Body of pancreas (tissue), 4 donors: ENCODE results near the gene CNOT1. TPM values are rescaled to one million over a fixed set of nuclear protein-coding genes. Genes with fewer than 3 reads are reported as not detected.
A peak's percentile ranks its signal among the peaks of the same experiment; 100 is the strongest.
"Not testable (repeated sequence)": the region's sequence is repeated elsewhere in the genome, so short reads cannot be mapped to it uniquely, and the experiment has no call there.

Experiments used
- ATAC-seq: fragments of 150-250 bp; one replicate; pipeline ENCODE4 v1.9.1; 2016
- DNase-seq, 4 donors: peaks; one replicate each; pipeline ENCODE4 v3.0.0-alpha.2; 2019
- H3K27ac ChIP-seq, 4 donors: fragments of 200-600 bp; sonication (generic); 1 replicate in 3 of 4; 2 replicates in 1 of 4; pipeline versions ENCODE4 v1.5.1 to v1.6.1; 2016 to 2019; ENCODE audit warnings: mild to moderate bottlenecking in 1 of 4, mixed read lengths in 1 of 4, moderate library complexity in 1 of 4
- H3K27me3 ChIP-seq, 2 donors: fragments of 200-600 bp; sonication (generic); one replicate each; pipeline ENCODE4 v1.6.0; 2016; ENCODE audit warnings: mild to moderate bottlenecking in 1 of 2
- H3K36me3 ChIP-seq, 2 donors: fragments of 200-600 bp; sonication (generic); replicated peaks in 1 of 2; 2 replicates each; pipeline ENCODE4 v1.5.1; 2016; ENCODE audit warnings: low read depth in 2 of 2; ENCODE audit not compliant: insufficient read depth in 1 of 2
- H3K4me1 ChIP-seq: fragments of 200-600 bp; sonication (generic); one replicate; pipeline ENCODE4 v1.6.0; 2016
- H3K4me3 ChIP-seq, 2 donors: fragments of 200-600 bp; sonication (generic); 1 replicate in 1 of 2; 2 replicates in 1 of 2; pipeline ENCODE4 v1.5.1; 2016 to 2019
- H3K9me3 ChIP-seq, 3 donors: fragments of 200-600 bp; sonication (generic); 1 replicate in 2 of 3; 2 replicates in 1 of 3; pipeline ENCODE4 v1.5.1; 2016
- CTCF ChIP-seq, 7 experiments: fragments of 450-650 bp in 4 of 7; fragments of 200-600 bp in 3 of 7; sonication (generic) in 3 of 7; IDR thresholded peaks; one replicate each; pipeline ENCODE4 v1.5.1; 2016 to 2019; ENCODE audit warnings: antibody characterized with exemption in 7 of 7
- POLR2A ChIP-seq, 3 donors: fragments of 450-650 bp; IDR thresholded peaks; one replicate each; pipeline ENCODE4 v1.6.1; 2016; ENCODE audit warnings: antibody characterized with exemption in 3 of 3, mild to moderate bottlenecking in 2 of 3
- WGBS, 2 donors: methylation state at CpG; one replicate each; pipeline ENCODE4 v1.1.5; 2017; 5-methylcytosine and 5-hydroxymethylcytosine counted together
- intact Hi-C: fragments of 100-400 bp; cut with DNase I; formaldehyde crosslinking; loops from one replicate; pipeline ENCODE4 v1.15.1; 2023
- total RNA-seq, 2 donors: library from RNA; depleted of rRNA; stranded (reverse); fragments of >200 nt; gene quantifications; one replicate each; pipeline ENCODE4 v1.1.0, GENCODE V29; 2016

Gene CNOT1
- total RNA-seq, 2 donors from 2014 or later: 56.8 to 63.9 TPM

DNA sequence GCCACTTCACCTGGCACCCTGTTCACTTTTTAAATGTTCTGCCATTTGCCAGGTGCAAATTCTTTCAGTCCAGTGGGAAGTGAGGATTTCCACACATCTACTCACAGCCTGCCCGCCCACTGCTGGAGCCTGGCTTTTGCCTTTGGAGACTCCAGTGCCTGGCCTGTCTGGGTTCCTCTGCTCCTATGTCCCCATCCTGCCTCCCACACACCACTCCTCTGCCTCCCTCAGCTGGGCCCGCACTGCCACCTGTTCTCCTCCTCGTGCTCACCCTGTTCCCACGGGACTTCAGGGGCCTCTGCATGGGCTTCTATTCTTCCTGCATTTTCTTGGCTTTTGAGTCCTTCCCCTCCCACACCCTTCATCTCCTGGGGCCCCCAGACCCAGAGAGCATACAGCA lies 137.6 kb downstream of the CNOT1 start:
- Histone ChIP-seq H3K4me1 (peaks cover 7% of the 10 kb centered on the region), H3K27me3 (no peaks in the 10 kb centered on the region), H3K4me3 (no peak overlapping the region), H3K27ac (no peak overlapping the region), H3K36me3 (no peaks in the 10 kb centered on the region), H3K9me3 (no peaks in the 10 kb centered on the region)
- 58 to 71% methylated on average over 3 to 4 of the region's 4 CpGs for WGBS, 2 donors
- TF ChIP-seq POLR2A (IDR thresholded peaks at IDR 0.05): no peak
- TF ChIP-seq CTCF (IDR thresholded peaks at IDR 0.05): no peak
- intact Hi-C loops: no loop called here
- DNase-seq (no peak), ATAC-seq (no peak)

DNA sequence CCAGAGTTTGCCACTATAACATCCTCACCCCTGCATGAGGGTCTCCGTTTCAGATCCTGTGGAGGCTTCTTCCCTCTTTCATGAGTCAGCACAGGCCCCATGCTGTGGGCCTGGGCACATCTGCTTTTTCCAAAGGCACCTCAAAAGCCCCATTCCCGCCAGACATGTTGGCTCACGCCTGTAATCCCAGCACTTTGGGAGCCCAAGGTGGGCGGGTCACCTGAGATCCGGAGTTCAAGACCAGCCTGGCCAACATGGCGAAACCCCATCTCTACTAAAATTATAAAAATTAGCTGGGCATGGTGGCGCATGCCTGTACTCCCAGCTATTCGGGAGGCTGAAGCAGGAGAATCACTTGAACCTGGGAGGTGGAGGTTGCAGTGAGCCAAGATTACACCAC lies 139.1 kb downstream of the CNOT1 start:
- H3K4me1 ChIP-seq, H3K36me3 ChIP-seq, H3K27ac ChIP-seq, DNase-seq, H3K27me3 ChIP-seq, H3K9me3 ChIP-seq, ATAC-seq, intact Hi-C loops, H3K4me3 ChIP-seq: not testable (repeated sequence)
- 84 to 85% methylated on average over 8 of the region's 8 CpGs for WGBS, 2 donors

DNA sequence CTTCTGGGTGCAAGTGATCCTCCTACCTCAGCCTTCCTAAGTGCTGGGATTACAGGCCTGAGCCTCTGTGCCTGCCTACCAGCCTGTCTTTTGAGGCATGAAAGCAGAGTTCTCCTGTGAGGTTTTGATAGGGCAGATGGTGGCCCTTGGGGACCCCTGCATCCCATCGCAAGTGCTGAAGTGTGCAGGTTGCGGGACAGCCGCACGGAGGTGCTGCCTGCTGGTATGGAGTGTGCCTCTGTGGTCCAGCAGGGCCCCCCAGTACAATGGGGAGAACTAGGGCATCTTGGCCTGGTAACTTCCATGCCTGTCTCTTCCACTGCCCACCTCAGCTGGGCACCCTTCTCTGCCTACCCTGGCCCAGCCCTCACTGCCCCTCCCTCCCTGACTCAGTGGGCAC lies 139.6 kb downstream of the CNOT1 start:
- ATAC-seq: no peak
- no peak for TF ChIP-seq CTCF (IDR thresholded peaks at IDR 0.05)
- TF ChIP-seq POLR2A (IDR thresholded peaks at IDR 0.05): no peak
- no peaks in the 10 kb centered on the region for H3K9me3 ChIP-seq
- H3K4me1 ChIP-seq: peaks cover 7% of the 10 kb centered on the region
- DNase-seq: no peak
- WGBS, 2 donors: 84 to 97% methylated on average over 4 of the region's 4 CpGs
- intact Hi-C loops: no loop called here
- H3K27me3 ChIP-seq: no peaks in the 10 kb centered on the region
- no peak overlapping the region for H3K4me3 ChIP-seq
- no peak overlapping the region for H3K27ac ChIP-seq
- no peaks in the 10 kb centered on the region for H3K36me3 ChIP-seq

DNA sequence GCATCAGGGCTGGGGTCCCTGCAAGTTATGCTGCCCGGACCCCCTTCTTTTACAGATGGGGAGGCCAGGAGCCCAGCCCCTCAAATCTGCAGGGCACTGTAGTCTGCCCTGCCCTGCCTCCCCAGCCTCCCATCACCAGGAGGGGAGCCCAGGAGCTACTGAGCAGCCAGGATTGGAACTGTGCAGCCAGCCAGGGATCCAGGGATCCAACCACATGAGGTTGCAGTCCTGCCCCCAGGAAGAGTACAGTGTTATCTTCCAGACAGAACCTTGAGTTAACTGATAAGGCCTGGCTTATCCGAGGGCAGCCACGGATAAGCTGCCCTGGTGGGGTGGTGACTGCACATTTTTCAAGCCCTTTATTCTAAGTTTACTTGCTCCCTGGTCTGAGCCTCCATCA lies 141.1 kb downstream of the CNOT1 start:
- WGBS, 2 donors: 27 to 34% methylated on average over 3 of the region's 3 CpGs
- Histone ChIP-seq H3K9me3 (no peaks in the 10 kb centered on the region), H3K27ac (no peak overlapping the region), H3K4me1 (peaks cover 7% of the 10 kb centered on the region), H3K36me3 (no peaks in the 10 kb centered on the region), H3K4me3 (no peak overlapping the region), H3K27me3 (no peaks in the 10 kb centered on the region)
- TF ChIP-seq POLR2A (IDR thresholded peaks at IDR 0.05): no peak
- no peak for TF ChIP-seq CTCF (IDR thresholded peaks at IDR 0.05)
- ATAC-seq: no peak
- intact Hi-C loops: loop anchor here (5.0 kb wide), 1 partner anchor 151 kb away; no protein-coding TSS in a partner anchor
- no peak for DNase-seq

DNA sequence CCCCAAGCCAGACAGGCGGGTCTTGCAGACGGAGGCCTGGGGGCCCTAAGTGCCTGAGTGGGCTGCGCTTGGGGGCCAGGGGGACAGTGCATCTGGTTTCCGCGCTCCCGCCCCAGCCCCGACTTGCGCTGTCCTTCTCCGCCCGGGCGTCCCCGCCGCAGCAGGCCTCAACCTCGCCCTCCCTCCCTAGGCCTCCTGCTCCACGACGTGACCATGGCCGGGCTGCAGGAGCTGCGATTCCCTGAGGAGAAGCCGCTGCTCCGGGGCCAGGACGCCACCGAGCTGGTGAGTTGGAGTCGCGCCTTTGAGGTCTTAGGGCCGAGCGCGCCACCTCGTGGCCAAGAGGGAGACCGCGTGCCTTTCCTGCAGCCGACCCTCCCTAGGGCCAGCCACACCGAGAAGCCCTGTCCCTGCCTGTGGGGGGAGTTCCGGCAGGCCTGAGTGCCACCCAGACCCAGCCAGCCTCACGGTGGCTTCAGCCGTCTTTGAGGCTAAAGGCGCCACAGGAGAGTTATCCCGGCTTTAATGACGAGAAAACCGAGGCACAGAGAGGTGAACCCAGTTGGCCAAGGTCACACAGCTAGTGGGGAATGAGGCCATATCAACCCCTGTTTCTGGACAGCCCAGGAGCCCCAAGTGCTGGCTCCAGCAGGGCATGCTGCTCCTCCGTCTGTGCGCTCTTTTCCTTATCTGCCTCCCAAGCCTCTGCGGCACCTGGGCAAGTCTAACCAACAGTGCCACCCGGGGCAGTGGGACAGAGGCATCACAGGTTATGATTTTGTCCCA lies 141.9 kb downstream of the CNOT1 start:
- TF ChIP-seq POLR2A (IDR thresholded peaks at IDR 0.05) (no peak), CTCF (IDR thresholded peaks at IDR 0.05) (peak; percentile 80 to 92 (median 86))
- no peaks in the 10 kb centered on the region for H3K27me3 ChIP-seq
- ATAC-seq (peak; percentile 91), DNase-seq (peak; percentile 82 to 87 (median 83))
- WGBS, 2 donors: 14 to 24% methylated on average over 28 to 43 of the region's 43 CpGs
- peaks cover 7% of the 10 kb centered on the region for H3K4me1 ChIP-seq
- intact Hi-C loops: loop anchor here (5.0 kb wide), 1 partner anchor 150 kb away; no protein-coding TSS in a partner anchor
- H3K27ac ChIP-seq: no peak overlapping the region
- no peaks in the 10 kb centered on the region for H3K9me3 ChIP-seq
- H3K36me3 ChIP-seq: no peaks in the 10 kb centered on the region
- H3K4me3 ChIP-seq: no peak overlapping the region
